GM15510 (cell line): ENCODE results near the gene TMEM125.

Source experiments
- POLR2A ChIP-seq: IDR thresholded peaks from 3 replicates; pipeline ENCODE4 v1.6.1; 2011; ENCODE audit warnings: borderline replicate concordance; ENCODE audit not compliant: insufficient read length; ENCODE audit errors: extremely low read depth

The TMEM125 gene

GRCh38 chr1:43269627-43270375 is at the start of gene TMEM125:
TSS of gene TMEM125 (plus strand) at chr1:43269983. CDS start at chr1:43272723, 2,740 bp downstream.
- TF ChIP-seq POLR2A: no peak

DNA sequence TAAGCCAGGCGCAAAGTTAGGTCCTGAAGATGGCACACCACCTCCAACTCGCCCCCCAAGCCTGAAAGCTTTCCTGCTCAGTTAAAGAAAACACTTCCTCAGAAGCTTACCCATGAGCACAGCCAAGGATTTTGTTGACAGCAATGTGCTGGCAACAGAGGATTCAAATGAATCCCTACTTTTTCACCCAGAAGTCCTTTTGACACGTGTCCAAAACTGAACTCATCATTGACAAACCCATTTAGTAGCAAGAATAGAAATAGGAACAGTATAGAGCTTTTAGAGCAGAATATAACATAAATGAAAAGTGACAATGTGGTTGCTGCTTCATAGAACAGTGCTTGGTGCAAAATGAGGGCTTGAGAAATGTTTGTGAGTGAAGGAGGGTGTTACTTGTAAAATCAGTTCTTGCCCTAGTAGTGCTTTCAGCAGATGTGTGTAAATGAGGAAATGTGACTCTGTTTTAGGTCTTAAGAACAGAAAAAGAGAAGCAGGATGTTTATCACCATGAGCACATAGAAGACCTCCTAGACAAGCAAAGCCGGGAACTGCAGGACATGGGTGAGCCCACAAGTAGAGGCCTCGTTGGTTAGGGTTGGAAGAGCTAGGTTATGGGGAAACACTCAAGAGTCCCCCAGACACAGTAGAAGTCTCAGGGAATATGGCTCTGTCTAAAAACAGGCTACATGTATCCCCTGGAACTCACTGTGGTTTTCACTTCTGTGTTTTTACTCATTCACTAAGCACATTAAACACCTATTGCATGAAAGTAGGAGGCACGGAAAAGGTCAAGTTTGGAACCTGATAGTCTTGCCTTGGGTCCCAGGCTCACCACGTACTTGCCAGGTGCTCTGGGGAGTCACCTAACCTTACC is 48.6 kb upstream of the TMEM125 start:
- TF ChIP-seq POLR2A: no peak

GRCh38 chr1:43221797-43222196 is 48.0 kb upstream of the TMEM125 start:
- no peak for TF ChIP-seq POLR2A

GRCh38 chr1:43222879-43223278 is 46.9 kb upstream of the TMEM125 start:
- TF ChIP-seq POLR2A: no peak

DNA sequence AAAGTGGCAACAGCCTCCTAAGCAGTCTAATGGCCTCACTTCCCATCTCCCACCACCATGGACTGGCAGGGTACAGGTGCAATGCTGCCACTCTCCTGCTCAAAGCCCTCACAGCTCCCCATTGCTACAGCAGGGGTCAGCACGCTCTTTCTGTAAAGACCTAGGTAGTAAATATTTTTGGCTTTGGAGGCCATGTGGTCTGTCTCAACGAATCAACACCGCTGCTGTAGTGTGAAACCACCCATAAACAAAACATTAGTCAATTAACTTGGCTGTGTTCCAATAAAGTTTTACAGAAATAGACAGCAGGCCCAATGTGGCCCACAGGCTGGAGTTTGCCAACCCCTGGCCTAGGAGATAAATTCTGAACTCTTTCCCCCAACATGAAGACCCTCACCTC is 44.6 kb upstream of the TMEM125 start:
- no peak for TF ChIP-seq POLR2A

GRCh38 chr1:43227143-43227764 is 42.5 kb upstream of the TMEM125 start:
- TF ChIP-seq POLR2A: no peak

DNA sequence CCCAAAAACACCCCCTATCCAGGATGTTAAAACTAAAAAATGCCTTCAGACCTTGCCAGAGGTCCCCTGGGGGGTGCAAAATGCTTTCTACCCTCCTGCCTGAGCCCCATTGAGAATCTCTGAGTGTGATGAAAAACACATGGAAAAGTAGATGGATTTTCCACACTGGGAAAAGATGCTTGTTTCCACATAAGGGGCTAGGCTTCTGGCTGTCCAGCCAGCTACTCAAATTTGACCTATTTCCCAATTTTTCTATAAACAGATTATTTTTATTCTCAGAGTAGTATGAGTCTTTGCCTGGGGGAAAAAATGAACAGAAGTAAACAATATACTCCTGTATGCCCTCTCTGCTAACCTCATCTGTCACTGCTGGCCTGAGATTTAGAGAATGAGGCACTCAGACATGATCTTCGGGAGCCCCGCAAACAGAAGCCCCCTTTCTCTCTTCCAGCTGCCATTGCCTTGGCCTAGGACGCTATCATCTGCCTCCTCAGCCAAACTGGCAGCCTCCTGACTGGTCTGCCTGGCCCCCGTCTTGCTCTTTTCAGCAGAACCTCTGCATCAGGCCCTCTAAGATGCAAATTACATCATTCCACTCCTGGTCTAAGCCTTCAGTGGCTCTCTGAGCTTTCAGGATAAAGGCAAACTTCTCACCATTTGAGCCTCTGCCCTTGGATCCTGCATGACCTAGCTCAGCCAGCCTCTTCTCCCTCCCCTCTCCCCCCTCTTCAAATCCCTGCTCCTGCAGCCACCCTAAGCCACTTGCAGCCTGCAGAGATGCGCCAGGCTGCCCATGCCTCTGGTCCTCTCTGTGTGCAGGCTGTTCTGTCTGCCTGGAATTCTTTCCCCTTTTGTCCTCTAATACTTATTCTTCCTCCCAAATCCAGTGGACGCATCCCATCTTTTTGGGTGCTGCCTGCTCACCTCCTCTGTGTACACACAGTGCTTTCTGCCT is 39.7 kb upstream of the TMEM125 start:
- no peak for TF ChIP-seq POLR2A

DNA sequence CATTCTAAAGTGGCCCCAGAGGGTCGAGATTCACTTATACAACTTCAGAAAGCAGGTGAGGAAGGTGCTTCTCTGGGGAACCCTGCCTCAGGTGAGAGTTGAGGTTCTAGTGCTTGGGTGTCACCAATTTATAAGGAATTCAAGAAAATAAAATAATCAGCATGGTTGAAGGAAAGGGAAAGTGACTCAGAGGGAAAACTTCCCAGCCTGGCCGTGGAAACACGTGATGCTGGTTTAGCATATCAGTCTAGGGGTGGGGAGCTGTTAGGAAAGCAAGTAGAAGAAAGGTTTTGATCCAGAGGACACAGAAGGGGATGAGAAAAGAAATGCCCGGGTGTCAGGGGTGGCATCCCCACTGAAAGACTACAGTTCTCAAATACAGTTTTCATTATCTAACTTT is 37.7 kb upstream of the TMEM125 start:
- no peak for TF ChIP-seq POLR2A

DNA sequence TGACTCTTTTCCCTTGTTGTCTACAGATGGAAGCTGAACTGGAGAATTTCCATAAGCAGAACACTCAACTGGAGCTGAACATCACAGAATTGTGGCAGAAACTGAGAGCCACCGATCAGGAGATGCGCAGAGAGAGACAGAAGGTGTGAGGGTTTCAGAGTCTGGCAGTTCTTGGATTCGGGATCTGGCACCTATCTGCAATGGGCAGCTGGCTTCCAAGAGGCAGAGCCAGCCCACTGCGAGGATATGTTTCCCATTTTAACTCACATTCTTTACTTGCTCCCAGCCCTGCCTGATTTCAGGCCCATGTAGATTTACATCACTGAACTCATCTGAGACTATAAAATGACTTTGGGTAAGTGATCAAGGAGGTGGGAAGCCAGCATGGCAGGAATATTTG is 37.3 kb upstream of the TMEM125 start:
- no peak for TF ChIP-seq POLR2A

DNA sequence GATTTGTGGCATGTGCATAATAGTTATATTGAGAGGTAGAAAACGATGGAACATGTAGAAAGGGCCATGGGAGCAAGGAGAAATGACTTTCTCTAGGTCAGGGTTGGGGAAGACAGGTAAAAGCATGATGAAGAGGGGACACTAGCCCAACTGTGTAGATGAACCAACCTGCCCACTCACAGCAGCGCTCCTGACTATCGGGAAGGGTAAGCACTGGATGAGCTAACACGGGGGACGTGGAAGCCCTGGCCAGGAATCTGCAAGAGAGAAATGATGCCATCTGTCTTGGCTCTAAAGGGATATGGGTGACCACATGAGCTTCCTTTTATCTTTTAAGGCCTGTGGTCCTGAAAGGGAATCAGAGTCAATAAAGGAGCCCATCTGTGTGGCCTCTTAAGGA is 36.2 kb upstream of the TMEM125 start:
- no peak for TF ChIP-seq POLR2A

- TF ChIP-seq POLR2A: no peak
Observed at GRCh38 chr1:43234267-43234666, 35.5 kb upstream of the TMEM125 start.

DNA sequence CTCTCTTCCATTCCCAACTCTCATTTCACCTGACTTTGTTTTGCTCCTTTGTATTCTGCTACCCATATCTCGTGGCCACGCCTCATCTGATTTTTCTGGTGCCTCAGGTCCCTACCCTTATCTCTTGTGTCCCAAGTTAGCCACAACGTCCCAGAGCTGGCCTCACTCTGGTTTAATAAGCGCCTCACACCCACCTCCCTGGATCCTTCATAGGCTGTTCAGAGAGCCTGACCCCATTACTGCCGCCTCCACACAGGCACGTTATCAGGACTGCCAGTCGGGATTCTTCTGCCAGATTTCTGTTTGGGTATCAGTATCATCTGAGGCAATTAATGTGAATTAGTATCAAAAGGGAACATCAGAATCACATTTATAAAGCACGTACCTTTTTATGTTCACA is 34.7 kb upstream of the TMEM125 start:
- no peak for TF ChIP-seq POLR2A

- TF ChIP-seq POLR2A: no peak
Observed at GRCh38 chr1:43235451-43236121, 34.2 kb upstream of the TMEM125 start.

DNA sequence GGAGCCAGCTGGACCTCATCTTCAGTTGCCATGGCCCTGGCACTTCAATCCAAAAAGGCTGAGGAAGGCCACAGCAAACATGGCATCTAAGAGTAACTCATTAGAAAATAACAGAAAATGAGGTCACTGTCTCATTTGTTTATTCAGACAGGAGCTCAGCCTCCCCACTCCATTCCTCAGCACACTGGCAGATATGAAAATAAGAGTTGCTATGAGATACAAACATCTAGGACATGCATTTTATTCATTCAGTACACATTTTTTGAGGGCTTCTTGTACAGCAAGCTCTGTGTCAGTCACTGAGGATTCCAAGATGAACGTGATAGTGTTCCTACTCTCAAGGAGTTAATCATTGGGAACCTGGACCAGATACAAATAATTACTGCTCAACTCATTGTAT is 32.7 kb upstream of the TMEM125 start:
- TF ChIP-seq POLR2A: no peak

GRCh38 chr1:43238085-43238484 is 31.7 kb upstream of the TMEM125 start:
- no peak for TF ChIP-seq POLR2A

DNA sequence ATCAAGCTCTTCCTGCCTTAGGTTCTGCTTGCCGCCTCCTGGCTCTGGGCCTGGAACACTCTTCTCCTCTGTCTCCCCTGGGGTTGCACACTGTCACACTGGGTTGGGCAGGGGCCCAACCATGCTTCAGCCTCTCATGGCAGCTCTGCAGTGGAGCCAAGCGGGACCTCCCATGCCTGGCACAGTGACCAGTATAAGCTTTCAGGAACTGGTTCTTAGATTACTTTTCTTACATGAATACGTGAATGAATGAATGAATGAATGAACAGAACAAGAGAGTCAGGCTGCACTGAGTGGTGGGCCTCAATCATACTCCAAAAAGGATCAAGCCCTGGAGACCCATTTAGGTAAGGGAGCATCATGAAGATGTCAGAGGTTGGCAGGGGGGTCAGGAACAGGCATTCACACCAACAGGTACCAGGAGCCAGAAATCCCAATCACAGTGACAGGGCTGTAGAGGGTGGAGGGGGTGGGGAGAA is 30.8 kb upstream of the TMEM125 start:
- TF ChIP-seq POLR2A: no peak
